Liver (tissue), 3 donors: ENCODE data around the gene AKT2.

Experiments
- ATF3 ChIP-seq: IDR thresholded peaks from 2 replicates; pipeline ENCODE4 v1.6.1; 2016; ENCODE audit warnings: antibody characterized with exemption
- CTCF ChIP-seq: fragments of 150-350 bp; IDR thresholded peaks from 2 replicates; pipeline ENCODE4 v1.5.1; 2017; ENCODE audit warnings: improper control_type of control experiment, low read depth, low read length; ENCODE audit not compliant: missing input control
- FOXA1 ChIP-seq: IDR thresholded peaks from 2 replicates; pipeline ENCODE4 v1.6.1; 2016; ENCODE audit warnings: antibody characterized with exemption
- GABPA ChIP-seq, 2 donors: IDR thresholded peaks in 1 of 2; conservative IDR thresholded peaks in 1 of 2; 2 replicates each; pipeline ENCODE4 v1.6.1; 2016; ENCODE audit warnings: antibody characterized with exemption in 2 of 2, mild to moderate bottlenecking in 1 of 2, moderate library complexity in 1 of 2
- JUND ChIP-seq, 2 donors: IDR thresholded peaks; 2 replicates each; pipeline ENCODE4 v1.6.1; 2016; ENCODE audit warnings: antibody characterized with exemption in 2 of 2
- MAX ChIP-seq: IDR thresholded peaks from 2 replicates; pipeline ENCODE4 v1.6.1; 2016; ENCODE audit warnings: antibody characterized with exemption
- RAD21 ChIP-seq, 2 donors: IDR thresholded peaks; 2 replicates each; pipeline ENCODE4 v1.6.1; 2016; ENCODE audit warnings: antibody characterized with exemption in 2 of 2, mild to moderate bottlenecking in 2 of 2
- REST ChIP-seq: IDR thresholded peaks from 2 replicates; pipeline ENCODE4 v1.6.1; 2016; ENCODE audit warnings: antibody characterized with exemption, mild to moderate bottlenecking
- RXRA ChIP-seq, 2 donors: IDR thresholded peaks; 2 replicates each; pipeline ENCODE4 v1.6.1; 2017 to 2018; ENCODE audit warnings: antibody characterized with exemption in 2 of 2, mild to moderate bottlenecking in 1 of 2
- SP1 ChIP-seq: IDR thresholded peaks from 2 replicates; pipeline ENCODE4 v1.6.1; 2018; ENCODE audit warnings: antibody characterized with exemption, mild to moderate bottlenecking
- TAF1 ChIP-seq: conservative IDR thresholded peaks from 2 replicates; pipeline ENCODE4 v1.6.1; 2016; ENCODE audit warnings: antibody characterized with exemption, mild to moderate bottlenecking
- YY1 ChIP-seq: IDR thresholded peaks from 2 replicates; pipeline ENCODE4 v1.6.1; 2016; ENCODE audit warnings: antibody characterized with exemption, mild to moderate bottlenecking
- ZBTB33 ChIP-seq: IDR thresholded peaks from 2 replicates; pipeline ENCODE4 v1.6.1; 2016; ENCODE audit warnings: antibody characterized with exemption
- donor health status: healthy.
- donor health status: healthy.

- no peak for TF ChIP-seq CTCF
- no peak for TF ChIP-seq TAF1
- no peak for TF ChIP-seq RAD21 (IDR thresholded peaks at IDR 0.05)
- no peak for TF ChIP-seq REST
- TF ChIP-seq ZBTB33: no peak
- no peak for TF ChIP-seq RXRA (IDR thresholded peaks at IDR 0.05)
- no peak for TF ChIP-seq GABPA (IDR thresholded peaks at IDR 0.05 in 1 of 2, conservative IDR thresholded peaks at IDR 0.05 in 1 of 2)
- TF ChIP-seq SP1: no peak
- TF ChIP-seq ATF3: no peak
- no peak for TF ChIP-seq JUND (IDR thresholded peaks at IDR 0.05)
- TF ChIP-seq MAX: no peak
- TF ChIP-seq YY1: no peak
- TF ChIP-seq FOXA1: no peak
Observed at GRCh38 chr19:40204381-40204780, 80.8 kb downstream of the AKT2 start.
